A549 (cell line): ENCODE measurements around the gene ERCC8. TPM values are rescaled to one million over a fixed set of nuclear protein-coding genes. Genes with fewer than 3 reads are reported as not detected.
A peak's percentile ranks its signal among the peaks of the same experiment; 100 is the strongest.

Experiments
- ATAC-seq, 2 experiments: fragments of 200-7000 bp in 1 of 2; fragments of >200 bp in 1 of 2; cut with Nextera tagmentation in 1 of 2; cut with Tn5 transposase in 1 of 2; 3 replicates each; pipeline versions ENCODE4 v1.8.0 to v1.9.1; 2018 to 2020; ENCODE audit warnings: mild to moderate bottlenecking in 1 of 2, moderate library complexity in 1 of 2
- CTCF ChIA-PET: fragments of 300-600 bp; sonication (Branson Sonifier 250); formaldehyde crosslinking; extraction: SDS; loops from one replicate; lab custom pipeline; 2021; ENCODE audit warnings: antibody characterized with exemption, inconsistent platforms; lab: Yijun Ruan, JAX
- POLR2A ChIA-PET: fragments of 350-600 bp; formaldehyde crosslinking; extraction: SDS; loops from one replicate; lab custom pipeline; 2021; ENCODE audit warnings: antibody characterized with exemption, inconsistent platforms; lab: Yijun Ruan, JAX
- DNase-seq, 2 experiments: peaks; one replicate each; pipeline versions ENCODE4 v3.0.0 to v3.0.0-alpha.2; 2011 to 2016; ENCODE audit warnings: low read depth in 1 of 2, low spot score in 1 of 2
- FAIRE-seq: peaks from 2 replicates; lab custom pipeline; 2011; peaks lifted over from hg19 to GRCh38; lab: Jason Lieb, UNC
- H3K27ac ChIP-seq, 2 experiments: fragments of >200 bp; sonication (Bioruptor Twin); formaldehyde crosslinking; 3 replicates each; pipeline ENCODE4 v1.5.1; 2016 to 2017
- H3K4me1 ChIP-seq: fragments of >200 bp; sonication (Bioruptor Twin); formaldehyde crosslinking; 3 replicates; pipeline ENCODE4 v1.6.1; 2016
- H3K4me2 ChIP-seq: fragments of >200 bp; sonication (Bioruptor Twin); formaldehyde crosslinking; 3 replicates; pipeline ENCODE4 v1.6.1; 2016
- H3K4me3 ChIP-seq: fragments of >200 bp; sonication (Bioruptor Twin); formaldehyde crosslinking; 3 replicates; pipeline ENCODE4 v1.5.1; 2016
- H3K9me3 ChIP-seq: fragments of >200 bp; sonication (Bioruptor Twin); formaldehyde crosslinking; 3 replicates; pipeline ENCODE4 v1.6.1; 2016
- BHLHE40 ChIP-seq: IDR thresholded peaks from 2 replicates; pipeline ENCODE4 v1.6.1; 2012; ENCODE audit warnings: low read depth, low read length, inconsistent platforms
- CEBPB ChIP-seq, 2 experiments: fragments of >200 bp in 1 of 2; sonication (Bioruptor Twin) in 1 of 2; formaldehyde crosslinking in 1 of 2; IDR thresholded peaks; 2 replicates each; pipeline ENCODE4 v1.6.1; 2012 to 2016
- CHD2 ChIP-seq: fragments of 150-350 bp; IDR thresholded peaks from 2 replicates; pipeline ENCODE4 v1.6.1; 2014; ENCODE audit warnings: low read length; ENCODE audit not compliant: partially characterized antibody
- CHD4 ChIP-seq: fragments of 200-600 bp; sonication (generic); IDR thresholded peaks from 2 replicates; pipeline ENCODE4 v1.6.1; 2016; ENCODE audit warnings: antibody characterized with exemption, mild to moderate bottlenecking, borderline replicate concordance
- EP300 ChIP-seq, 2 experiments: fragments of >200 bp; sonication (Bioruptor Twin); formaldehyde crosslinking; IDR thresholded peaks; 2 replicates in 1 of 2; 3 replicates in 1 of 2; pipeline ENCODE4 v1.6.1; 2016 to 2017
- FOSB ChIP-seq: fragments of 250-450 bp; sonication (Bioruptor Pico); IDR thresholded peaks from 2 replicates; pipeline ENCODE4 v1.5.0; 2020; ENCODE audit warnings: mild to moderate bottlenecking, moderate library complexity
- GATA3 ChIP-seq: IDR thresholded peaks from 2 replicates; pipeline ENCODE4 v1.6.1; 2012; ENCODE audit warnings: borderline replicate concordance
- HEYL ChIP-seq: fragments of 250-450 bp; sonication (Bioruptor Pico); IDR thresholded peaks from 2 replicates; pipeline ENCODE4 v1.8.0; 2021; ENCODE audit warnings: mild to moderate bottlenecking, moderate library complexity
- HOXB13 ChIP-seq: fragments of 250-450 bp; sonication (Bioruptor Pico); IDR thresholded peaks from 2 replicates; pipeline ENCODE4 v1.5.0; 2020; ENCODE audit warnings: low read depth, mild to moderate bottlenecking, moderate library complexity
- HOXB5 ChIP-seq: fragments of 250-450 bp; sonication (Bioruptor Pico); IDR thresholded peaks from 2 replicates; pipeline ENCODE4 v1.5.0; 2020; ENCODE audit warnings: mild to moderate bottlenecking, moderate library complexity
- JUN ChIP-seq, 2 experiments: fragments of >200 bp; sonication (Bioruptor Twin); formaldehyde crosslinking; IDR thresholded peaks; 2 replicates in 1 of 2; 3 replicates in 1 of 2; pipeline ENCODE4 v1.6.1; 2016 to 2017
- MAFK ChIP-seq: fragments of 450-650 bp; IDR thresholded peaks from 2 replicates; pipeline ENCODE4 v1.6.1; 2014; ENCODE audit not compliant: partially characterized antibody
- MYC ChIP-seq: IDR thresholded peaks from 2 replicates; pipeline ENCODE4 v1.6.1; 2012; ENCODE audit warnings: mild to moderate bottlenecking, inconsistent platforms, low read length, improper control_type of control experiment, borderline replicate concordance
- NFE2L2 ChIP-seq: fragments of 150-350 bp; conservative IDR thresholded peaks from 2 replicates; pipeline ENCODE4 v1.6.1; 2014; ENCODE audit warnings: low read length
- NPAS2 ChIP-seq: fragments of 250-450 bp; sonication (Bioruptor Pico); IDR thresholded peaks from 2 replicates; pipeline ENCODE4 v1.8.0; 2022; ENCODE audit warnings: mild to moderate bottlenecking, moderate library complexity, borderline replicate concordance
- POLR2AphosphoS2 ChIP-seq: conservative IDR thresholded peaks from 2 replicates; pipeline ENCODE4 v1.6.1; 2012; ENCODE audit warnings: low read length, improper control_type of control experiment, inconsistent platforms
- RAD21 ChIP-seq, 2 experiments: fragments of >200 bp in 1 of 2; sonication (Bioruptor Twin) in 1 of 2; formaldehyde crosslinking in 1 of 2; IDR thresholded peaks in 1 of 2; conservative IDR thresholded peaks in 1 of 2; 2 replicates in 1 of 2; 3 replicates in 1 of 2; pipeline ENCODE4 v1.6.1; 2012 to 2018; ENCODE audit warnings: inconsistent platforms in 1 of 2
- RNF2 ChIP-seq: fragments of 200-600 bp; sonication (generic); IDR thresholded peaks from 2 replicates; pipeline ENCODE4 v1.6.1; 2016; ENCODE audit warnings: low read depth, mild to moderate bottlenecking, antibody characterized with exemption, moderate library complexity, borderline replicate concordance
- SMC3 ChIP-seq: fragments of >200 bp; sonication (Bioruptor Twin); formaldehyde crosslinking; IDR thresholded peaks from 3 replicates; pipeline ENCODE4 v1.6.1; 2018; ENCODE audit warnings: inconsistent platforms
- SREBF2 ChIP-seq: fragments of 450-650 bp; IDR thresholded peaks from 2 replicates; pipeline ENCODE4 v1.6.1; 2014; ENCODE audit warnings: mild to moderate bottlenecking, moderate library complexity
- TFCP2L1 ChIP-seq: fragments of 250-450 bp; sonication (Bioruptor Pico); IDR thresholded peaks from 2 replicates; pipeline ENCODE4 v1.5.0; 2021; ENCODE audit warnings: mild to moderate bottlenecking
- ZC3H11A ChIP-seq: fragments of 450-650 bp; IDR thresholded peaks from 2 replicates; pipeline ENCODE4 v1.6.1; 2014; ENCODE audit warnings: antibody characterized with exemption, mild to moderate bottlenecking
- ZFP36 ChIP-seq: fragments of 450-650 bp; IDR thresholded peaks from 2 replicates; pipeline ENCODE4 v1.6.1; 2014; ENCODE audit warnings: borderline replicate concordance; ENCODE audit not compliant: partially characterized antibody
- ZNF302 ChIP-seq: fragments of 250-450 bp; sonication (Bioruptor Pico); IDR thresholded peaks from 2 replicates; pipeline ENCODE4 v1.9.0; 2021; ENCODE audit warnings: inconsistent platforms, mild to moderate bottlenecking, moderate library complexity
- ZSCAN20 ChIP-seq: fragments of 250-450 bp; sonication (Bioruptor Pico); IDR thresholded peaks from 2 replicates; pipeline ENCODE4 v1.8.0; 2022; ENCODE audit warnings: mild to moderate bottlenecking, moderate library complexity
- WGBS: methylation state at CpG from one replicate; pipeline ENCODE4 v1.1.6; 2017; ENCODE audit errors: missing lambda C conversion rate; 5-methylcytosine and 5-hydroxymethylcytosine counted together
- polyA plus RNA-seq, 4 experiments: library from polyadenylated mRNA; depleted of rRNA in 3 of 4; stranded (reverse); fragments of >200 nt; fragmentation: RNase III in 1 of 4; extraction: RNeasy Plus Mini Kit Qiagen cat#74134 plus additional on column Dnase treatment in 1 of 4; gene quantifications; 2 replicates in 3 of 4; 3 replicates in 1 of 4; pipeline ENCODE4 v1.2.3, GENCODE V29; 2011 to 2017
- TF ChIP-seq, protein P1 (sequence below): fragments of >200 bp; sonication (Bioruptor Twin); formaldehyde crosslinking; IDR thresholded peaks from 3 replicates; pipeline ENCODE4 v1.5.1; 2016
- TF ChIP-seq, protein P2 (sequence below): fragments of >200 bp; sonication (Bioruptor Twin); formaldehyde crosslinking; IDR thresholded peaks from 2 replicates; pipeline ENCODE4 v1.6.1; 2016
- TF ChIP-seq, protein P3 (sequence below): IDR thresholded peaks from 2 replicates; pipeline ENCODE4 v1.6.1; 2012
- TF ChIP-seq, protein P4 (sequence below): fragments of 450-650 bp; IDR thresholded peaks from 2 replicates; pipeline ENCODE4 v1.6.1; 2014; ENCODE audit warnings: antibody characterized with exemption

ERCC8 gene
- polyA plus RNA-seq, 2 of the 4 experiments (the other 2 are of a cell fraction): 22.9 to 31.5 TPM

DNA sequence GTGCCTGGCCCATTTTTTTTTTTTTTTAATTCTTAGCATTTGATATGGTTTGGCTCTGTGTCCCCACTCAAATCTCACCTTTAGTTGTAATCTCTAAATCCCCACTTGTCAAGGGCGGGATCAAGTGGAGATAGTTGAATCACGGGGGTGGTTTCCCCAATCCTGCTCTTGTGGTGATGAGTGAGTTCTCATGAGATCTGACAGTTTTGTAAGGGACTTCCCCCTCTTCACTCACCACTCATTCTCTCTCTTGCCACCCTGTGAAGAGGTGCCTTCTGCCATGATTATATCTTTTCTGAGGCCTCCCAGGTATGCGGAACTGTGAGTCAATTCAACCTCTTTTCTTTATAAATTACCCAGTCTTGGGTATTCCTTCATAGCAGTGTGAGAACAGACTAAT is 27.4 kb upstream of the ERCC8 start:
- ATAC-seq (no peak), DNase-seq (no peak), FAIRE-seq (no peak)
- Histone ChIP-seq H3K4me2 (no peak overlapping the region), H3K4me3 (no peak overlapping the region), H3K9me3 (peaks cover 22% of the 10 kb centered on the region; the same call in 2 of the 3 replicates), H3K27ac (no peak overlapping the region), H3K4me1 (no peaks in the 10 kb centered on the region)
- ChIA-PET CTCF (no interaction called here), POLR2A (interaction anchor here (0.7 kb wide), 1 partner anchor 10 kb away, joined by 6 read pairs; no protein-coding TSS in a partner anchor)
- WGBS: 88% methylated on average over 3 of the region's 3 CpGs
- TF ChIP-seq BHLHE40 (no peak), MYC (no peak), FOSB (CRISPR knock-in tag) (no peak), EP300 (IDR thresholded peaks at IDR 0.05) (no peak), TFCP2L1 (no peak), ZFP36 (no peak), SREBF2 (no peak), GATA3 (no peak), RNF2 (no peak), ZC3H11A (no peak), MAFK (no peak), ZNF302 (no peak), CHD2 (no peak), POLR2AphosphoS2 (no peak), NFE2L2 (no peak), HOXB5 (no peak), HEYL (CRISPR knock-in tag) (no peak), NPAS2 (no peak)
- TF ChIP-seq, protein P1, sequence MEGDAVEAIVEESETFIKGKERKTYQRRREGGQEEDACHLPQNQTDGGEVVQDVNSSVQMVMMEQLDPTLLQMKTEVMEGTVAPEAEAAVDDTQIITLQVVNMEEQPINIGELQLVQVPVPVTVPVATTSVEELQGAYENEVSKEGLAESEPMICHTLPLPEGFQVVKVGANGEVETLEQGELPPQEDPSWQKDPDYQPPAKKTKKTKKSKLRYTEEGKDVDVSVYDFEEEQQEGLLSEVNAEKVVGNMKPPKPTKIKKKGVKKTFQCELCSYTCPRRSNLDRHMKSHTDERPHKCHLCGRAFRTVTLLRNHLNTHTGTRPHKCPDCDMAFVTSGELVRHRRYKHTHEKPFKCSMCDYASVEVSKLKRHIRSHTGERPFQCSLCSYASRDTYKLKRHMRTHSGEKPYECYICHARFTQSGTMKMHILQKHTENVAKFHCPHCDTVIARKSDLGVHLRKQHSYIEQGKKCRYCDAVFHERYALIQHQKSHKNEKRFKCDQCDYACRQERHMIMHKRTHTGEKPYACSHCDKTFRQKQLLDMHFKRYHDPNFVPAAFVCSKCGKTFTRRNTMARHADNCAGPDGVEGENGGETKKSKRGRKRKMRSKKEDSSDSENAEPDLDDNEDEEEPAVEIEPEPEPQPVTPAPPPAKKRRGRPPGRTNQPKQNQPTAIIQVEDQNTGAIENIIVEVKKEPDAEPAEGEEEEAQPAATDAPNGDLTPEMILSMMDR: no peak
- TF ChIP-seq, all 56 proteins: peak for 0

DNA sequence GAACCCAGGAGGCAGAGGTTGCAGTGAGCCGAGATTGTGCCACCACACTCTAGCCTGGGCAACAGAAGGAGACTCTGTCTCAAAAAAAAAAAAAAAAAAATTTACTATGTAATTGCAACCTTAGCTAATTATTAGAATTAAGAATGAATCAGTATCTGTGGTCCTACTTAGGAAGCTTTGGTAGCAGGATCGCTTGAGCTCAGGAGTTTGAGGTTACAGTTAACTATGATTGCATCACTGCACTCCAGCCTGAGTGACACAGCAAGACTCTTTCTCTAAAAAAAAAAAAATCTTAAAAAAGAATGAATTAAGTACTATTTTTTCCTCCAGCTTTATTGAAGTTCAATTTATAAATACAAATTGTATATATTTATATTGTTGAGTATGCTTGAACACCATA is 16.8 kb upstream of the ERCC8 start:
- POLR2A ChIA-PET: interaction anchor here (0.5 to 1.0 kb wide), 2 partner anchors 10 to 370 kb away, joined by 3 to 6 read pairs; no protein-coding TSS in a partner anchor
- DNase-seq (peak in 1 of 2 experiments; percentile 10), FAIRE-seq (no peak), ATAC-seq (no peak)
- 81% methylated on average over 2 of the region's 2 CpGs for WGBS
- no peak overlapping the region for H3K4me3 ChIP-seq
- H3K27ac ChIP-seq: no peak overlapping the region
- peaks cover 4% of the 10 kb centered on the region; the same call in 2 of the 3 replicates for H3K4me1 ChIP-seq
- H3K4me2 ChIP-seq: no peak overlapping the region
- H3K9me3 ChIP-seq: no peaks in the 10 kb centered on the region
- CTCF ChIA-PET: interaction anchor here (0.6 to 1.3 kb wide), 7 partner anchors 36 to 1641 kb away, joined by 3 to 5 read pairs (median 3); no protein-coding TSS in a partner anchor
- 0 out of 4 replicates have a peak, but pooled peaks of 1 of the 2 experiments have one; percentile 12 for TF ChIP-seq CEBPB (IDR thresholded peaks at IDR 0.05)
- TF ChIP-seq JUN (IDR thresholded peaks at IDR 0.05): no peak

DNA sequence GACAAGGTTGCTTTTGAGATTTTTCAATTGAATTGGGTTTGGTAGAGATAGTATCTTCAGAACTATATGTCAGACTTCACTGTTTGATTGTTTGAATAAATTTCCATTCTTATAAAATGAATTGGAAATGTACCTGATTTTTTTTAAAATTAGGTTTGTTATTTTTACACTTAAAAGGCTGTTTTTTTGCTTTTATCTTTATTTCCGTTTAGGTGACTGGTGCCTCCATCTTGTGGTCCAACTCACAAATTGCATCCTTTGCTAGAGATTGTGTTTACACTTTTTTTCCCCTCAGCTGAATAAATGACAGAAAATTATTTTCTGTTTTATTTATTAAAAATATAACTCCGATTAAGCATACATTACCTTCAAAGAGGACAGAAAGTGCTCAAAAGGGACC is 15.7 kb upstream of the ERCC8 start:
- Histone ChIP-seq H3K4me2 (no peak overlapping the region), H3K4me3 (no peak overlapping the region), H3K9me3 (peaks cover 2% of the 10 kb centered on the region; the same call in 1 of the 3 replicates), H3K4me1 (peaks cover 4% of the 10 kb centered on the region; the same call in 2 of the 3 replicates), H3K27ac (no peak overlapping the region)
- ATAC-seq (no peak), FAIRE-seq (peak; percentile 87), DNase-seq (peak in 1 of 2 experiments; percentile 11)
- 19% methylated on average over 2 of the region's 2 CpGs for whole genome bisulfite sequencing
- ChIA-PET POLR2A (no interaction called here), CTCF (interaction anchor here (0.7 to 2.3 kb wide), 5 partner anchors 33 to 979 kb away, joined by 3 to 7 read pairs (median 3); no protein-coding TSS in a partner anchor)
- TF ChIP-seq SMC3 (peak; percentile 32; the same call in 2 of the 3 replicates), ZSCAN20 (CRISPR knock-in tag) (no peak), HOXB5 (no peak), GATA3 (no peak), EP300 (IDR thresholded peaks at IDR 0.05) (no peak), HOXB13 (CRISPR knock-in tag) (no peak), RAD21 (conservative IDR thresholded peaks at IDR 0.05 in 1 of 2, IDR thresholded peaks at IDR 0.05 in 1 of 2) (peak; percentile 23 to 48; a peak in 4 of 5 replicates), CHD4 (no peak)
- TF ChIP-seq, protein P2, sequence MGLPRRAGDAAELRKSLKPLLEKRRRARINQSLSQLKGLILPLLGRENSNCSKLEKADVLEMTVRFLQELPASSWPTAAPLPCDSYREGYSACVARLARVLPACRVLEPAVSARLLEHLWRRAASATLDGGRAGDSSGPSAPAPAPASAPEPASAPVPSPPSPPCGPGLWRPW: no peak
- TF ChIP-seq, protein P1: peak; percentile 44; the same call in 2 of the 3 replicates
- TF ChIP-seq, protein P3, sequence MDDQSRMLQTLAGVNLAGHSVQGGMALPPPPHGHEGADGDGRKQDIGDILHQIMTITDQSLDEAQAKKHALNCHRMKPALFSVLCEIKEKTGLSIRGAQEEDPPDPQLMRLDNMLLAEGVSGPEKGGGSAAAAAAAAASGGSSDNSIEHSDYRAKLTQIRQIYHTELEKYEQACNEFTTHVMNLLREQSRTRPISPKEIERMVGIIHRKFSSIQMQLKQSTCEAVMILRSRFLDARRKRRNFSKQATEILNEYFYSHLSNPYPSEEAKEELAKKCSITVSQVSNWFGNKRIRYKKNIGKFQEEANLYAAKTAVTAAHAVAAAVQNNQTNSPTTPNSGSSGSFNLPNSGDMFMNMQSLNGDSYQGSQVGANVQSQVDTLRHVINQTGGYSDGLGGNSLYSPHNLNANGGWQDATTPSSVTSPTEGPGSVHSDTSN: no peak
- TF ChIP-seq, protein P4, sequence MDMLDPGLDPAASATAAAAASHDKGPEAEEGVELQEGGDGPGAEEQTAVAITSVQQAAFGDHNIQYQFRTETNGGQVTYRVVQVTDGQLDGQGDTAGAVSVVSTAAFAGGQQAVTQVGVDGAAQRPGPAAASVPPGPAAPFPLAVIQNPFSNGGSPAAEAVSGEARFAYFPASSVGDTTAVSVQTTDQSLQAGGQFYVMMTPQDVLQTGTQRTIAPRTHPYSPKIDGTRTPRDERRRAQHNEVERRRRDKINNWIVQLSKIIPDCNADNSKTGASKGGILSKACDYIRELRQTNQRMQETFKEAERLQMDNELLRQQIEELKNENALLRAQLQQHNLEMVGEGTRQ: no peak
